ENCODE data around the gene CNNM1.

The CNNM1 gene

GRCh38 chr10:99329304-99329553, at the start of gene CNNM1:
Gene CNNM1, plus strand, starts transcription at chr10:99329356. Its CDS starts 32 bp downstream, at chr10:99329388.
- DNase-seq, result peak in 29 of 58 donors; percentile 21 to 79 (median 52)

- no peak for DNase-seq
Measured at GRCh38 chr10:99279626-99280111, 49.5 kb upstream of the CNNM1 start.

GRCh38 chr10:99280472-99280871, 48.7 kb upstream of the CNNM1 start:
- no peak for DNase-seq

- DNase-seq, result no peak
Measured at GRCh38 chr10:99285881-99286280, 43.3 kb upstream of the CNNM1 start.

- DNase-seq, result no peak
Measured at GRCh38 chr10:99290306-99290705, 38.9 kb upstream of the CNNM1 start.

GRCh38 chr10:99292159-99292558, 37.0 kb upstream of the CNNM1 start:
- DNase-seq, result no peak

- no peak for DNase-seq
Measured at GRCh38 chr10:99296605-99297004, 32.6 kb upstream of the CNNM1 start.

- DNase-seq, result no peak
Measured at GRCh38 chr10:99297033-99297432, 32.1 kb upstream of the CNNM1 start.

GRCh38 chr10:99303899-99304861, 25.0 kb upstream of the CNNM1 start:
- DNase-seq, result no peak

- peak in 1 of 58 donors; percentile 11 for DNase-seq
Measured at GRCh38 chr10:99304862-99305229, 24.3 kb upstream of the CNNM1 start.

GRCh38 chr10:99312501-99312900, 16.7 kb upstream of the CNNM1 start:
- no peak for DNase-seq

- DNase-seq, result no peak
Measured at GRCh38 chr10:99315853-99316252, 13.3 kb upstream of the CNNM1 start.

GRCh38 chr10:99316374-99316773, 12.8 kb upstream of the CNNM1 start:
- no peak for DNase-seq

GRCh38 chr10:99318048-99318447, 11.1 kb upstream of the CNNM1 start:
- no peak for DNase-seq

- DNase-seq, result no peak
Measured at GRCh38 chr10:99318475-99318874, 10.7 kb upstream of the CNNM1 start.

- DNase-seq, result no peak
Measured at GRCh38 chr10:99325281-99325680, 3.9 kb upstream of the CNNM1 start.

GRCh38 chr10:99326871-99327270, 2.3 kb upstream of the CNNM1 start:
- DNase-seq, result no peak

- peak in 33 of 58 donors; percentile 11 to 82 (median 57) for DNase-seq
Measured at GRCh38 chr10:99328579-99329303, 415 bp upstream of the CNNM1 start.

- peak in 12 of 58 donors; percentile 11 to 55 (median 34) for DNase-seq
Measured at GRCh38 chr10:99329554-99330346, 594 bp downstream of the CNNM1 start.

GRCh38 chr10:99330347-99330924, 1.3 kb downstream of the CNNM1 start:
- DNase-seq, result peak in 1 of 58 donors; percentile 12

GRCh38 chr10:99331207-99331803, 2.1 kb downstream of the CNNM1 start:
- no peak for DNase-seq
